H9 (cell line): ENCODE data around the gene CDC25A. TPM values are rescaled to one million over a fixed set of nuclear protein-coding genes. Genes with fewer than 3 reads are reported as not detected.

Experiments
- DNase-seq: peaks from one replicate; pipeline ENCODE4 v3.0.0-alpha.2; 2017
- H2AFZ ChIP-seq: one replicate; pipeline ENCODE4 v1.6.1; 2013; ENCODE audit warnings: mild to moderate bottlenecking, low read length, control low read depth, moderate library complexity
- H2AK5ac ChIP-seq: 2 replicates; pipeline ENCODE4 v1.6.1; 2013; ENCODE audit warnings: low read length, control low read depth, mixed read lengths; ENCODE audit not compliant: insufficient read length
- H2BK120ac ChIP-seq: one replicate; pipeline ENCODE4 v1.6.1; 2013; ENCODE audit warnings: low read depth, mild to moderate bottlenecking, low read length, control low read depth, inconsistent platforms; ENCODE audit not compliant: poor library complexity, severe bottlenecking
- H2BK12ac ChIP-seq: 2 replicates; pipeline ENCODE4 v1.6.1; 2013; ENCODE audit warnings: low read length, control low read depth, mixed read lengths, low read depth; ENCODE audit not compliant: insufficient read length
- H2BK15ac ChIP-seq: 2 replicates; pipeline ENCODE4 v1.6.1; 2013; ENCODE audit warnings: low read depth, low read length, control low read depth
- H2BK20ac ChIP-seq: one replicate; pipeline ENCODE4 v1.6.1; 2013; ENCODE audit warnings: low read depth, mild to moderate bottlenecking, low read length, control low read depth, inconsistent platforms; ENCODE audit not compliant: poor library complexity, severe bottlenecking
- H2BK5ac ChIP-seq: 2 replicates; pipeline ENCODE4 v1.6.1; 2013; ENCODE audit warnings: low read length, control low read depth, mixed read lengths; ENCODE audit not compliant: insufficient read length
- H3K14ac ChIP-seq: 2 replicates; pipeline ENCODE4 v1.6.1; 2013; ENCODE audit warnings: low read length, control low read depth; ENCODE audit not compliant: insufficient read depth
- H3K18ac ChIP-seq: 2 replicates; pipeline ENCODE4 v1.6.1; 2013; ENCODE audit warnings: low read depth, mild to moderate bottlenecking, mixed read lengths, low read length, control low read depth; ENCODE audit not compliant: insufficient read length
- H3K23ac ChIP-seq: 2 replicates; pipeline ENCODE4 v1.6.1; 2013; ENCODE audit warnings: low read length, control low read depth, mixed read lengths, low read depth; ENCODE audit not compliant: insufficient read length
- H3K23me2 ChIP-seq: 2 replicates; pipeline ENCODE4 v1.6.1; 2013; ENCODE audit warnings: low read depth, mild to moderate bottlenecking, mixed read lengths, low read length, control low read depth; ENCODE audit not compliant: insufficient read length, poor library complexity, severe bottlenecking
- H3K27ac ChIP-seq: 2 replicates; pipeline ENCODE4 v1.5.1; 2013; ENCODE audit warnings: low read length, control low read depth, mixed read lengths, low read depth; ENCODE audit not compliant: insufficient read length
- H3K27me3 ChIP-seq: 2 replicates; pipeline ENCODE4 v1.6.1; 2013; ENCODE audit warnings: low read length, control low read depth, inconsistent platforms; ENCODE audit not compliant: insufficient read depth
- H3K4ac ChIP-seq: 2 replicates; pipeline ENCODE4 v1.6.1; 2013; ENCODE audit warnings: low read depth, mild to moderate bottlenecking, control low read depth, inconsistent platforms, low read length, moderate library complexity
- H3K4me1 ChIP-seq: 2 replicates; pipeline ENCODE4 v1.6.1; 2013; ENCODE audit warnings: low read length, control low read depth, inconsistent platforms; ENCODE audit not compliant: insufficient read depth
- H3K4me2 ChIP-seq: 2 replicates; pipeline ENCODE4 v1.6.1; 2013; ENCODE audit warnings: low read length, control low read depth, mixed read lengths; ENCODE audit not compliant: insufficient read length, insufficient read depth
- H3K56ac ChIP-seq: 2 replicates; pipeline ENCODE4 v1.6.1; 2013; ENCODE audit warnings: low read depth, mild to moderate bottlenecking, mixed read lengths, low read length, control low read depth; ENCODE audit not compliant: insufficient read length
- H3K79me1 ChIP-seq: 2 replicates; pipeline ENCODE4 v1.6.1; 2013; ENCODE audit warnings: low read depth, mild to moderate bottlenecking, moderate library complexity, low read length, control low read depth, inconsistent platforms; ENCODE audit not compliant: insufficient read depth, poor library complexity, severe bottlenecking
- H3K79me2 ChIP-seq: 2 replicates; pipeline ENCODE4 v1.6.1; 2013; ENCODE audit warnings: low read length, control low read depth, inconsistent platforms; ENCODE audit not compliant: insufficient read depth
- H3K9ac ChIP-seq: 2 replicates; pipeline ENCODE4 v1.6.1; 2013; ENCODE audit warnings: low read length, control low read depth, mixed read lengths; ENCODE audit not compliant: insufficient read length; ENCODE audit errors: extremely low read depth
- H3K9me3 ChIP-seq: one replicate; pipeline ENCODE4 v1.6.1; 2013; ENCODE audit warnings: low read depth, low read length, inconsistent platforms; ENCODE audit not compliant: control insufficient read depth
- H3T11ph ChIP-seq: one replicate; pipeline ENCODE4 v1.6.1; 2013; ENCODE audit warnings: mild to moderate bottlenecking, low read length, control low read depth, inconsistent platforms
- H4K20me1 ChIP-seq: one replicate; pipeline ENCODE4 v1.6.1; 2013; ENCODE audit not compliant: control insufficient read depth, insufficient read length, insufficient read depth
- H4K5ac ChIP-seq: 2 replicates; pipeline ENCODE4 v1.6.1; 2013; ENCODE audit warnings: low read depth, mild to moderate bottlenecking, mixed read lengths, low read length, control low read depth; ENCODE audit not compliant: insufficient read length
- H4K8ac ChIP-seq: replicated peaks from 2 replicates; pipeline ENCODE4 v1.6.1; 2013; ENCODE audit warnings: low read length, control low read depth, mixed read lengths, low read depth; ENCODE audit not compliant: insufficient read length
- H4K91ac ChIP-seq: 2 replicates; pipeline ENCODE4 v1.6.1; 2013; ENCODE audit warnings: low read depth, mild to moderate bottlenecking, moderate library complexity, mixed read lengths, low read length, control low read depth; ENCODE audit not compliant: insufficient read length
- H3K27ac Mint-ChIP-seq, 3 experiments: 2 replicates in 2 of 3; 3 replicates in 1 of 3; pipeline ENCODE4 v1.8.0; 2020 to 2021; ENCODE audit warnings: mixed read lengths in 3 of 3, mild to moderate bottlenecking in 1 of 3, moderate library complexity in 1 of 3
- H3K27me3 Mint-ChIP-seq: 2 replicates; pipeline ENCODE4 v1.8.0; 2021; ENCODE audit warnings: low read depth, mild to moderate bottlenecking, moderate library complexity, mixed read lengths
- H3K36me3 Mint-ChIP-seq, 3 experiments: 2 replicates in 2 of 3; 3 replicates in 1 of 3; pipeline ENCODE4 v1.8.0; 2020 to 2021; ENCODE audit warnings: low read depth in 3 of 3, mixed read lengths in 3 of 3; ENCODE audit not compliant: insufficient read depth in 1 of 3
- H3K4me1 Mint-ChIP-seq, 2 experiments: 2 replicates each; pipeline ENCODE4 v1.8.0; 2020; ENCODE audit warnings: mixed read lengths in 2 of 2
- H3K4me3 Mint-ChIP-seq, 2 experiments: 2 replicates in 1 of 2; 3 replicates in 1 of 2; pipeline ENCODE4 v1.8.0; 2020 to 2021; ENCODE audit warnings: mild to moderate bottlenecking in 2 of 2, mixed read lengths in 2 of 2, moderate library complexity in 1 of 2
- H3K9me3 Mint-ChIP-seq, 2 experiments: 2 replicates in 1 of 2; 3 replicates in 1 of 2; pipeline ENCODE4 v1.8.0; 2020; ENCODE audit warnings: mild to moderate bottlenecking in 2 of 2, mixed read lengths in 2 of 2, moderate library complexity in 1 of 2
- total RNA-seq: library from RNA; stranded (reverse); gene quantifications from 2 replicates; pipeline ENCODE4 v1.2.1, GENCODE V29; 2021
- TF ChIP-seq, protein P1 (sequence below): fragments of 200-600 bp; sonication (generic); conservative IDR thresholded peaks from 3 replicates; pipeline ENCODE4 v1.8.0; 2021; ENCODE audit warnings: antibody characterized with exemption, mild to moderate bottlenecking

The CDC25A gene
- total RNA-seq, 1 experiment from 2014 or later: 83.3 TPM

DNA sequence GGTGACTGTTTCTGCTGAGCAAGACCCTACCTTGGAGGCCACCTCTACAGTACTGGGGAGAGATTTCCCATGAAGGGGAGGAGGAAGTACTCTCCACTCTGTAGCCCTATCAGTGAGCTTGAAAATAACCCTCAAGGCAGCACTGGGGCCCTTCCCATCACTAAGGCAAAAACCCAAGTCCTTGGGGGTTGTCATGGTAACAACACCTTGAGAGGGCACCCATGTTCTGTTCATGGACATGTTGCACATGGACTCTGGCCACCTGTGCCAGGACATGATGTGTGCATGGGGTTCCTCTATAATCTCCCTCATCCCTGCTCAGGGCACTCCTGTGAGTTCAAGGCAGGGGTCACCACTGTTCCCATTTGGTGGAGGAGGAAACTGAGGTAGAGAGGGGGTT, 10.9 kb upstream of the CDC25A start:
- H3K56ac ChIP-seq: no peak overlapping the region
- H3K4me3 Mint-ChIP-seq: no peak overlapping the region
- H2BK5ac ChIP-seq: no peak overlapping the region

More for the DNA sequence above, 10.9 kb upstream of the CDC25A start:
- H2BK12ac ChIP-seq: no peak overlapping the region
- no peak overlapping the region for H3K9ac ChIP-seq
- H3K23ac ChIP-seq: no peak overlapping the region
- H3K79me1 ChIP-seq: no peaks in the 10 kb centered on the region
- H3T11ph ChIP-seq: no peak overlapping the region
- no peak overlapping the region for H3K4ac ChIP-seq
- H3K4me2 ChIP-seq: no peak overlapping the region
- H4K5ac ChIP-seq: no peak overlapping the region
- no peak overlapping the region; a peak in 1 of 7 replicates for H3K27ac Mint-ChIP-seq
- H2AK5ac ChIP-seq: no peak overlapping the region
- H3K18ac ChIP-seq: no peak overlapping the region
- DNase-seq: no peak
- no peak overlapping the region for H2BK20ac ChIP-seq
- TF ChIP-seq, protein P1, sequence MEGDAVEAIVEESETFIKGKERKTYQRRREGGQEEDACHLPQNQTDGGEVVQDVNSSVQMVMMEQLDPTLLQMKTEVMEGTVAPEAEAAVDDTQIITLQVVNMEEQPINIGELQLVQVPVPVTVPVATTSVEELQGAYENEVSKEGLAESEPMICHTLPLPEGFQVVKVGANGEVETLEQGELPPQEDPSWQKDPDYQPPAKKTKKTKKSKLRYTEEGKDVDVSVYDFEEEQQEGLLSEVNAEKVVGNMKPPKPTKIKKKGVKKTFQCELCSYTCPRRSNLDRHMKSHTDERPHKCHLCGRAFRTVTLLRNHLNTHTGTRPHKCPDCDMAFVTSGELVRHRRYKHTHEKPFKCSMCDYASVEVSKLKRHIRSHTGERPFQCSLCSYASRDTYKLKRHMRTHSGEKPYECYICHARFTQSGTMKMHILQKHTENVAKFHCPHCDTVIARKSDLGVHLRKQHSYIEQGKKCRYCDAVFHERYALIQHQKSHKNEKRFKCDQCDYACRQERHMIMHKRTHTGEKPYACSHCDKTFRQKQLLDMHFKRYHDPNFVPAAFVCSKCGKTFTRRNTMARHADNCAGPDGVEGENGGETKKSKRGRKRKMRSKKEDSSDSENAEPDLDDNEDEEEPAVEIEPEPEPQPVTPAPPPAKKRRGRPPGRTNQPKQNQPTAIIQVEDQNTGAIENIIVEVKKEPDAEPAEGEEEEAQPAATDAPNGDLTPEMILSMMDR: no peak
- H4K91ac ChIP-seq: no peak overlapping the region
- H2AFZ ChIP-seq: no peak overlapping the region
- no peaks in the 10 kb centered on the region for H4K20me1 ChIP-seq
- no peak overlapping the region for H2BK120ac ChIP-seq
- no peaks in the 10 kb centered on the region for H3K23me2 ChIP-seq
- H3K27me3 Mint-ChIP-seq: no peaks in the 10 kb centered on the region
- H3K14ac ChIP-seq: no peak overlapping the region
- H3K9me3 Mint-ChIP-seq: no peaks in the 10 kb centered on the region
- no peak overlapping the region for H3K27ac ChIP-seq
- no peak overlapping the region for H4K8ac ChIP-seq
- peaks cover 3% of the 10 kb centered on the region; the same call in 1 of the 2 replicates for H3K4me1 ChIP-seq
- no peaks in the 10 kb centered on the region for H3K9me3 ChIP-seq
- no peak overlapping the region for H2BK15ac ChIP-seq
- no peaks in the 10 kb centered on the region; a peak in 1 of 7 replicates for H3K36me3 Mint-ChIP-seq
- H3K27me3 ChIP-seq: no peaks in the 10 kb centered on the region
- H3K79me2 ChIP-seq: no peaks in the 10 kb centered on the region
- peaks cover 20 to 23% of the 10 kb centered on the region in 2 experiments for H3K4me1 Mint-ChIP-seq
